NCI-H146 treated with DMSO at 0.1 percent for 48 hours (cell line): ENCODE measurements around the gene HMGCL.

ENCODE experiments used
- DNase-seq: peaks from one replicate; lab custom pipeline; 2025; ENCODE audit not compliant: unreplicated experiment; lab: John Stamatoyannopoulos, UW

Gene HMGCL

GRCh38 chr1:23779826-23780371 is 45.3 kb downstream of the HMGCL start:
- no peak for DNase-seq

GRCh38 chr1:23777979-23778814 is 47.0 kb downstream of the HMGCL start, which contains the start of gene PITHD1:
Gene PITHD1 (plus strand): TSS chr1:23778418. CDS start chr1:23778516, 98 bp downstream.
- DNase-seq = peak; percentile 68

DNA sequence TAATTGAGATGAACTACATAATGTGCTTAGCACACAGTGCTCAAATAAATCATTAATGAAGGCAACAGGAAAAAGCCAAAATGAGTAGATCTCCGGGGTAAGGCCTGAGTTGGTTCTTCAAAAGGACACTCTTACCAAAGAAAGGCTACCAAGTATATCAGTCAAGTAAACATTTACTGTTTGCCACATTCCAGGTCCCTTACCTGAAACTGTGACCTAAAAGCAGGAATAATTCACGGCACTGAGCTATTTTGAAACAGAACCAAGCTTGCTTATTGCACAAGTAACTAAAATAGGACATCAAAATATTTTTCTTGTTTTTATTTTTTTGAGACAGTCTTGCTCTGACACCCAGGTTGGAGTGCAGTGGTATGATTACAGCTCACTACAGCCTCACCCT is 49.0 kb downstream of the HMGCL start:
- DNase-seq = no peak

- no peak for DNase-seq
These were observed 50.9 kb downstream of the HMGCL start for GRCh38 chr1:23774174-23774880.

DNA sequence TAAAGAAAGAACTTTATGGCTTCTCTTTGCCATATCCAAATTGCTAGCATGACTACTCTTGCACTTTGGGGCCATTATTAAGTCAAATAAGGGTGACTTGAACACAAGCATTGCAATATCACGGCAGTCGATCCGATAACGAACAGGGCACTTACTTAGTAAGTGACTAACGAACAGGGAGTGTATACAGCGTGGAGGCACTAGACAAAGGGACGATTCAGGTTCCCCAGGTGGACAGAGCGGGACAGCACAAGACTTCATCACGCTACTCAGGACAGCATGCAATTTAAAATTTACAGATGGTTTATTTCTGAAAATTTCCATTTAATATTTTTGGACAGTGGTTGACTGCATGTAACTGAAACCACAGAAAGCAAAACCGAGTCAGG is 52.4 kb downstream of the HMGCL start:
- DNase-seq = no peak

GRCh38 chr1:23772049-23772853 is 53.0 kb downstream of the HMGCL start:
- DNase-seq = peak; percentile 8

DNA sequence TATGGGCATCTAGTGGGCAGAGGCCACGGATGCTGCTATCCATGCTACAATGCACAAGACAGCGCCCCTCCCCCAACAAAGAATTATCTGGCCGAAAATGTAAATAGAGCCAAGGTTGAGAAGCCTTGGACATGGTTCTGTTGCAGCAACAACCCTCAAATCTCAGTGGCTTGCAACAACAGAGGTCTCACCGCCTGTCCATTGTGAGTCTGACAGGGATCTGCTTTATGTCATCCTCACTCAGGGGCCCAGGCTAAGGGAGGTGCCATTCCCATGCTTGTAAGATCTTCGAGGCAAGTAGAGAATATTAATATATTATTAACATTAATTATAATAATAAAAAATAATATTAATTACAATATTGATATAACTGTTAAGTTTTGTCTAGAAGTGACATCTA is 56.5 kb downstream of the HMGCL start:
- no peak for DNase-seq

- DNase-seq = no peak
These were observed 62.1 kb downstream of the HMGCL start for GRCh38 chr1:23763041-23763577.

DNA sequence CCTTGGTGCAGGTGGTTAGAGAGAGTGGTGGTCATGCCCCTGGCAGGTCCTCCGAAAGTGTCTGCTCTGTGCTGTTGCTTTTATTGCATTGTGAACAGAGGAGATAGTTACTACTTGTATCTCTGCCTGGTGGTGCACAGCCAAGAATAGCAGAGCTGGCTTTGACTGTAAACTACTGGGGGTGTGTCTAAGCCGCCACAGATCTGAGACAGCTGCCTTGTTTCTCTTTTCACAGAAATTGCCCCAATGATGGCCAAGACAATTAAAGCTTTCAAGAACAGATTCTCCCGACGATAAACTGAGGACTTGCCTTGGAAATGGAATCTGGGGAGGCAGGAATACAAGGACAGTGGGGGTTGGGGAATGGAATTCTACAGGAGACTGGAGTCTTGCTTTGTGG is 66.0 kb downstream of the HMGCL start:
- no peak for DNase-seq

DNA sequence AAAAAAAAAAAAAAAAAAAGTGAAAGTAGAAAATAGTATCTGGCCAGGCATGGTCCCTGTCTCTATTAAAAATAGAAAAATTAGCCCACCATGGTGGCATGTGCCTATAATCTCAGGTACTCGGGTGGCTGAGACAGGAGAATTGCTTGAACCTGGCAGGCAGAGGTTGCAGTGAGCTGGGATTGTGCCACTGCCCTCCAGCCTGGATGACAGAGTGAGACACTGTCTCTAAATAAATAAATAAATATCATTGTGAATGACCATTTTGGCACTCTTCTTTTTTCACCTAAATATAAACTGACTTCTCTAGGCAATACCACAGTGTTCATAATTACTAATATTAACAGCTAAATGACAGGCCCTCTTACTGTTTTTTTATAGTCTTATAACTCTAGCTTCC is 67.4 kb downstream of the HMGCL start:
- no peak for DNase-seq

GRCh38 chr1:23756676-23757075 is 68.6 kb downstream of the HMGCL start:
- no peak for DNase-seq

- DNase-seq = no peak
These were observed 72.3 kb downstream of the HMGCL start for GRCh38 chr1:23752909-23753308.
